Loucy (cell line): ENCODE data around the gene PPIA.

ENCODE experiments used
- EZH2phosphoT487 ChIP-seq: fragments of 200-600 bp; IDR thresholded peaks from 2 replicates; pipeline ENCODE4 v1.6.1; 2018; ENCODE audit warnings: antibody characterized with exemption, mild to moderate bottlenecking, moderate library complexity, borderline replicate concordance
- TF ChIP-seq, protein P1 (sequence below): fragments of 200-600 bp; sonication (generic); conservative IDR thresholded peaks from 2 replicates; pipeline ENCODE4 v1.5.1; 2014; ENCODE audit warnings: mild to moderate bottlenecking, antibody characterized with exemption, low read length

DNA sequence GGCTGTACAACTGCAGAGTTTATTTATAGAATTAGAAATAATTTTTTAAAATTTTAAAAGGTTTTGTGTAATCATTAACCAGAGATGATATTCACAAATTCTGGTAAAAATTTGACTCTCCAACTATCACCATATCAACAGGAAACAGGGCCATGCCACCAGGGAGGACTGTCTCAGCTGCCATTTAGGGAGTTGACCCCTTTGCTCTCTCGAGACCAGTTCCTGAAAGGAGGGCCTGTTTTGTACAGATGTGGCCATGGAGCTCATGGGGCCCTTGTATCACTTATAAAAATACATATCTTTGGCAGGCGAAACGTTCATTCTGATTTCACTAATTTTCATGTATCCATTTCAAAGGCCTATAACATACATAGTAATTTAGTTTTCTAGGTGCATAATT lies 31.1 kb downstream of the PPIA start:
- no peak for TF ChIP-seq EZH2phosphoT487
- TF ChIP-seq, protein P1, sequence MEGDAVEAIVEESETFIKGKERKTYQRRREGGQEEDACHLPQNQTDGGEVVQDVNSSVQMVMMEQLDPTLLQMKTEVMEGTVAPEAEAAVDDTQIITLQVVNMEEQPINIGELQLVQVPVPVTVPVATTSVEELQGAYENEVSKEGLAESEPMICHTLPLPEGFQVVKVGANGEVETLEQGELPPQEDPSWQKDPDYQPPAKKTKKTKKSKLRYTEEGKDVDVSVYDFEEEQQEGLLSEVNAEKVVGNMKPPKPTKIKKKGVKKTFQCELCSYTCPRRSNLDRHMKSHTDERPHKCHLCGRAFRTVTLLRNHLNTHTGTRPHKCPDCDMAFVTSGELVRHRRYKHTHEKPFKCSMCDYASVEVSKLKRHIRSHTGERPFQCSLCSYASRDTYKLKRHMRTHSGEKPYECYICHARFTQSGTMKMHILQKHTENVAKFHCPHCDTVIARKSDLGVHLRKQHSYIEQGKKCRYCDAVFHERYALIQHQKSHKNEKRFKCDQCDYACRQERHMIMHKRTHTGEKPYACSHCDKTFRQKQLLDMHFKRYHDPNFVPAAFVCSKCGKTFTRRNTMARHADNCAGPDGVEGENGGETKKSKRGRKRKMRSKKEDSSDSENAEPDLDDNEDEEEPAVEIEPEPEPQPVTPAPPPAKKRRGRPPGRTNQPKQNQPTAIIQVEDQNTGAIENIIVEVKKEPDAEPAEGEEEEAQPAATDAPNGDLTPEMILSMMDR, result no peak
